ENCODE results near the gene HMOX2.

Gene HMOX2

DNA sequence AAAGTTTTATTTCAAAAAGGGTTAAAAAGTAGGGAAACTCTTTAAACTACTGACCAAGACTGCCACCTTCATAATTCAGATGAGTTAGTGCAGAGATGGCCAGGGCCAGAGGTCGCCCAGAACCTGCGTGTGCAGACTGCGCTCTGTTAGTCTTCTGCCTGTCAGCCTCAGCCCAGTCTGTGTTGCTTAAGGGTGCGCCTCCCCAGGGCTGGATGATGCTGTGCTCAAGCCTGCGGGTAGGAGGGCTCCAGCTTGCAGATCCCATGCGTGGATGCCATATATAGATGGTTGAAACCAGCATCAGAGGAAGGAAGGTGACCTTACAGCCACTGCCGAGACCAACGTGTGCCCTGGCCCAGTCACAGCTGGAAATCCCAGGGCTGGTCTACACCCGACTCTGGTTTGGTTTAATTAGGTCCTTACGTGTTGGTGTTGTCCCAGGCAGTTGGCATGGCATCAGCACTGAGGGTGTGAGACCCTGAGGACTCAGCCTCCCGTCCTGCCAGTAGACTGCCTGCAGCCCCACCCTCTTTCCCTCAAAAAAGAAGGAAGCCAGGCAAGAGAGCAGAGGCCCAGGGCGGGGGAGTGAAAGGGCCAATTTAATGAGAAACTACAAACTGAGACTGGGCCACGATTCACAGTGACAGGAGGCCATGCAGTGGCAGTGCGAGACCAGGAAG is 34.7 kb downstream of the HMOX2 start:
- TF ChIP-seq, protein P1, sequence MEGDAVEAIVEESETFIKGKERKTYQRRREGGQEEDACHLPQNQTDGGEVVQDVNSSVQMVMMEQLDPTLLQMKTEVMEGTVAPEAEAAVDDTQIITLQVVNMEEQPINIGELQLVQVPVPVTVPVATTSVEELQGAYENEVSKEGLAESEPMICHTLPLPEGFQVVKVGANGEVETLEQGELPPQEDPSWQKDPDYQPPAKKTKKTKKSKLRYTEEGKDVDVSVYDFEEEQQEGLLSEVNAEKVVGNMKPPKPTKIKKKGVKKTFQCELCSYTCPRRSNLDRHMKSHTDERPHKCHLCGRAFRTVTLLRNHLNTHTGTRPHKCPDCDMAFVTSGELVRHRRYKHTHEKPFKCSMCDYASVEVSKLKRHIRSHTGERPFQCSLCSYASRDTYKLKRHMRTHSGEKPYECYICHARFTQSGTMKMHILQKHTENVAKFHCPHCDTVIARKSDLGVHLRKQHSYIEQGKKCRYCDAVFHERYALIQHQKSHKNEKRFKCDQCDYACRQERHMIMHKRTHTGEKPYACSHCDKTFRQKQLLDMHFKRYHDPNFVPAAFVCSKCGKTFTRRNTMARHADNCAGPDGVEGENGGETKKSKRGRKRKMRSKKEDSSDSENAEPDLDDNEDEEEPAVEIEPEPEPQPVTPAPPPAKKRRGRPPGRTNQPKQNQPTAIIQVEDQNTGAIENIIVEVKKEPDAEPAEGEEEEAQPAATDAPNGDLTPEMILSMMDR (IDR thresholded peaks at IDR 0.05; ENCODE audit: control extremely low read depth, extremely low read depth, low read depth, missing control alignments), result no peak
- CTCF ChIA-PET, result interaction anchor here (1.3 to 6.9 kb wide), 4 partner anchors 8 to 75 kb away, joined by 4 to 138 read pairs (median 4); partner anchors contain the start of gene HMOX2
- POLR2A ChIA-PET, result no interaction called here
- DNase-seq (ENCODE audit: extremely low spot score), result no peak

DNA sequence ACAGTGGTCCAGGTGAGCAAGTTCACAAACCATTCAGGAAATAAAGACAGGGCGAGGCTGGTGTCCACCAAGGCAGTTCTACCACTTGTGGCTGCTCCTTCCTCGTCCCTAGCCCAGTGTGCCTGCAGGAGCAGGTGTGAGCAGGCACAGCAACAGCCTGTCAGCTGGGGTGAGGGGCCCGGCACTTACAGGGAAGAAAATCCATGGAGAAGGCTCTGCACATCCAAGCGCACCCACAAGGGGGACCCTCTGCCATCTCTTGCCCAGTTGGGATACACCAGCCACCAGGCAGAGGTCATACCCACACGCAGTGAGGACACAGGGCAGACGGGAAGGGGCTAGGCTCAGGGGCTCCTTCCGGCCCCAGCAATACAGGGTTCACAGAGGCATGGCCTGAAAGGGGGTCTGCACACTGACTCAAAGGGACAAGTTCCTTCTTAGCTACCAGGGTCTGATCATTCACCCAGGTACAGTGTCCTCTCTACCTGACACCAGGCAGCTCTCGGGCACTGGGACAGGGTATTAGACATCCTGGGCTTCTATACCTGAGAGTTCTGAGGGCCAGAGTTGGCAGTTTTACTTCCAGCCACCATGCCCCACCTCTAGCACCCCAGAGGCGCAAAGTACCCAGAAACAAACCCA is 35.4 kb downstream of the HMOX2 start:
- ChIA-PET CTCF (interaction anchor here (1.3 kb wide), 1 partner anchor 74 kb away, joined by 4 read pairs; no protein-coding TSS in a partner anchor), POLR2A (no interaction called here)
- no peak for DNase-seq (ENCODE audit: extremely low spot score)
- TF ChIP-seq, protein P1 (IDR thresholded peaks at IDR 0.05; ENCODE audit: control extremely low read depth, extremely low read depth, low read depth, missing control alignments), result peak; percentile 4

DNA sequence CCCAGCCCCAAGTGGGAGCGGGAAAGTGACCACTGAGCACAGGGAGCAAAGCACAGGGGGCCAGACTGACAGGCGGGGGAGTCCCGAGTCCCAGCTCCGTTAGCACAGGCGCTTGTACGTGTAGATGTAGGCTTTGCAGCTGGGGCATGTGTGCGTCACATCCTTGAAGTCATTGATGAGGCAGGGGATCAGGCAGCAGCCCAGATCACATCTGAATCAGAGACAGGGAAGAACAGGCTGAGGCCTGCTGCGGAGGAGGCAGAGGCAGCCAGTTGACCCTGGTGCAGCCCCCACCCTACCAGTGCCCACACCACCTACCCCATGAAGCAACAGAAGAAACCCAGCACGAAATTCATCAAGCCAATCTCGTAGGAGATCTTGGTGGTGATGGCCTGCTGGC is 36.3 kb downstream of the HMOX2 start:
- TF ChIP-seq, protein P1 (IDR thresholded peaks at IDR 0.05; ENCODE audit: control extremely low read depth, extremely low read depth, low read depth, missing control alignments), result no peak
- CTCF ChIA-PET, result no interaction called here
- no peak for DNase-seq (ENCODE audit: extremely low spot score)
- POLR2A ChIA-PET, result no interaction called here

DNA sequence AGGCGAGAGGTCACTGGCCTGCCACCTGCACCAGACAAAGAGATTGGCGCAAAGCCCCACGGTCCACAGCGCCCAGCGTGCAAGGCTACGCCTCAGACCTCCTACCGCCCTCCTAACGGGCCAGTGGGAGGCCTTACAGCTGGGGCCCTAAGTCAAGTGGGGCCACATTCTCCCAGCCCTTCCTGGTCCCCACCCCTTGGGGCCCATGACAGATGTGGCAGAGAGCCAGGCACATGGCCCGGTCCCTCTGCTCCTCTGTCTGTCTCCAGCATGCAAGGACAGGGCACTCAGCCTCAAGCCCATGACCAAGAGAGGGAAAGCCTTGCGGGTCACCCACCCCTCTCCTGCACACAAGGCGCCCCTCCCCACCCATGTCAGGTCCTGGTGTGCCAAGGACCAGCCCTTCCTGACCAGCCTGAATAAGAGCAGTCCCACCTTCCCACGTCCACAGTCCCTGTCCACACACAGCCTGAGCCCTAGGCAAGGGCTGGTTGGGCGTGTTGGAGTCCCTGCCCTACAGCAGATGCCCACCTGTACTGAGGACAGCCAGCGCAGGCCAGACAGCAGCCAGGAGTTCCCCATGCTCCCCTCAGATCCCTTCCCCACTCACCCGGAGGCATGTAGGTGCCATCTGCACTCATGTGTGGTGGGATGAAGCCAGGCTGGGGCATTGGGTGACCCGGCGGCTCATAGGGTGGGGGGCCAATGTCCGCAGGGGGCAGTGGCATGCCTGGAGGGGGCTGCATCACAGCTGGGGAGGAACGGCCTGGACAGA is 37.1 kb downstream of the HMOX2 start:
- ChIA-PET POLR2A (interaction anchor here (0.7 kb wide), 1 partner anchor 223 kb away, joined by 4 read pairs; no protein-coding TSS in a partner anchor), CTCF (interaction anchor here (0.8 to 5.5 kb wide), 3 partner anchors 8 to 19 kb away, joined by 3 to 53 read pairs (median 3); no protein-coding TSS in a partner anchor)
- no peak for DNase-seq (ENCODE audit: extremely low spot score)
- TF ChIP-seq, protein P1 (IDR thresholded peaks at IDR 0.05; ENCODE audit: control extremely low read depth, extremely low read depth, low read depth, missing control alignments), result no peak

DNA sequence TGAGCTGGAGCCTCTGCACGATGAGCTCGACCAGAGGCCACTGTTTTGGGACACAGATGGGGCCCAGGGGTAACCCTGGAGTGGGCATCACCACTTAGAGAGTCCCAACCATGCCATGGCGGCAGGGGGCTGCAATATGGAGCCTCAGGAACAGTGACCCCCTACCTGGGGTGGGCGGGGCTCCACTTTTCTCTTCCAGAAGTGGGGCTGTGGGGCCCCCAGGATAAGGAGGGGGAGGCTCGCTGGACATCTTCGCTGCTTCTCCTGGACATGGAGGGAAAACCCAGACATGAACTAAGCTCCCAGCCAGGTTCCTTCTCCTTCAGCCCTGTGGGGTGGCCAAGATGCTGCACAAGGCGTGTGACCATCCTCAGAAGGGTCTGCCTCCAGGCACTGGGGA is 37.7 kb downstream of the HMOX2 start:
- ChIA-PET CTCF (interaction anchor here (0.8 to 5.5 kb wide), 5 partner anchors 8 to 136 kb away, joined by 3 to 53 read pairs (median 3); no protein-coding TSS in a partner anchor), POLR2A (interaction anchor here (0.7 kb wide), 1 partner anchor 224 kb away, joined by 4 read pairs; no protein-coding TSS in a partner anchor)
- TF ChIP-seq, protein P1 (IDR thresholded peaks at IDR 0.05; ENCODE audit: control extremely low read depth, extremely low read depth, low read depth, missing control alignments), result no peak

DNA sequence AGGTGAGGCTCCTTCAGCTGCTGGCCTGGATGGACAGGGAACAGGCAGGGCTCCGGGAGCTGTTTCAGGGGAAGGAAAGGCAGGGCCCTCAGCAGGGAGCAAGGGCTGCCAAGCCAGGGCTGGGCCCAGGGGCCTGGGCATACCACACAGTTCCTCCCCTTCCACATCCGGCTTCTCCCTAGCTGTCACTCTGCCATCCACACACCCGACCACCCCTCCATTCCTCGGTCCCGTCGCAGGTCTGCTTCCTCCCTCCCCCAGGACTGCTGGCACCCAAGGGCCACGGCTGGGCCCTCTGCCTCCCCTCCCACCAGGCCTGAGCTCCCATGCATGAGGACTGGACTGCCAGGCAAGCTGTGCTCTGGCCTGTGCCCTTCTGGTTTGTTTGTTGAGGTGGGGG is 38.4 kb downstream of the HMOX2 start:
- ChIA-PET CTCF (interaction anchor here (0.8 to 5.5 kb wide), 8 partner anchors 9 to 441 kb away, joined by 3 to 53 read pairs (median 3); no protein-coding TSS in a partner anchor), POLR2A (no interaction called here)
- DNase-seq (ENCODE audit: extremely low spot score), result no peak
- TF ChIP-seq, protein P1 (IDR thresholded peaks at IDR 0.05; ENCODE audit: control extremely low read depth, extremely low read depth, low read depth, missing control alignments), result no peak

More for the DNA sequence above, 37.7 kb downstream of the HMOX2 start:
- no peak for DNase-seq (ENCODE audit: extremely low spot score)

All from GM10248 (cell line).